ENCODE data around the gene LHX4.

Gene LHX4

GRCh38 chr1:180211860-180212229, 18.2 kb upstream of the LHX4 start:
- Histone ChIP-seq H3K23ac (ENCODE audit: low read length in 2 of 2) (no peak overlapping the region), H3K36me3 (ENCODE audit: control insufficient read depth in 1 of 2, insufficient read depth in 2 of 2, low read depth in 1 of 2, low read length in 2 of 2) (no peaks in the 10 kb centered on the region), H3K27ac (ENCODE audit: low read length, poor library complexity, severe bottlenecking) (no peak overlapping the region), H3K4me3 (ENCODE audit: insufficient read depth in 1 of 2, low read depth in 1 of 2, low read length in 2 of 2) (no peak overlapping the region), H2BK12ac (ENCODE audit: low read length in 2 of 2) (no peak overlapping the region), H4K91ac (ENCODE audit: low read length) (no peak overlapping the region), H2AFZ (ENCODE audit: low read depth, low read length) (no peak overlapping the region), H3K4me1 (ENCODE audit: control insufficient read depth, insufficient read depth, low read depth, low read length) (no peaks in the 10 kb centered on the region), H3K4ac (ENCODE audit: low read depth in 1 of 2, low read length in 2 of 2) (no peak overlapping the region), H3K79me1 (replicated peaks; ENCODE audit: low read length, poor library complexity, severe bottlenecking) (no peaks in the 10 kb centered on the region), H2BK5ac (ENCODE audit: low read depth, low read length, poor library complexity, severe bottlenecking) (no peak overlapping the region), H4K8ac (ENCODE audit: low read length) (no peak overlapping the region), H3K18ac (ENCODE audit: low read depth in 1 of 2, low read length in 2 of 2) (no peak overlapping the region), H3K14ac (ENCODE audit: low read length in 2 of 2) (no peak overlapping the region), H3K27me3 (ENCODE audit: control insufficient read depth in 1 of 2, insufficient read depth in 1 of 2, low read length in 2 of 2) (peaks cover 0 to 3% of the 10 kb centered on the region in 2 experiments), H2AK5ac (ENCODE audit: low read length, severe bottlenecking) (no peak overlapping the region), H2BK15ac (ENCODE audit: low read depth, poor library complexity, severe bottlenecking) (no peak overlapping the region), H3K4me2 (ENCODE audit: low read length, poor library complexity, severe bottlenecking) (no peak overlapping the region), H3K9me3 (ENCODE audit: control insufficient read depth, low read length) (no peaks in the 10 kb centered on the region), H3K9ac (ENCODE audit: low read length) (no peak overlapping the region), H2BK120ac (ENCODE audit: low read depth, low read length) (no peak overlapping the region)
- 95% methylated on average over 7 of the region's 8 CpGs for WGBS
- no peak for DNase-seq

- Histone ChIP-seq H3K27me3 (ENCODE audit: control insufficient read depth in 1 of 2, insufficient read depth in 1 of 2, low read length in 2 of 2) (no peaks in the 10 kb centered on the region), H3K27ac (ENCODE audit: low read length, poor library complexity, severe bottlenecking) (no peak overlapping the region), H3K14ac (ENCODE audit: low read length in 2 of 2) (no peak overlapping the region), H4K8ac (ENCODE audit: low read length) (no peak overlapping the region), H3K9ac (ENCODE audit: low read length) (no peak overlapping the region), H2BK15ac (ENCODE audit: low read depth, poor library complexity, severe bottlenecking) (no peak overlapping the region), H4K91ac (ENCODE audit: low read length) (no peak overlapping the region), H3K4me3 (ENCODE audit: insufficient read depth in 1 of 2, low read depth in 1 of 2, low read length in 2 of 2) (no peak overlapping the region), H3K4ac (ENCODE audit: low read depth in 1 of 2, low read length in 2 of 2) (no peak overlapping the region), H3K36me3 (ENCODE audit: control insufficient read depth in 1 of 2, insufficient read depth in 2 of 2, low read depth in 1 of 2, low read length in 2 of 2) (no peaks in the 10 kb centered on the region), H2BK120ac (ENCODE audit: low read depth, low read length) (no peak overlapping the region), H2AFZ (ENCODE audit: low read depth, low read length) (no peak overlapping the region), H2BK12ac (ENCODE audit: low read length in 2 of 2) (no peak overlapping the region), H3K18ac (ENCODE audit: low read depth in 1 of 2, low read length in 2 of 2) (no peak overlapping the region), H3K9me3 (ENCODE audit: control insufficient read depth, low read length) (no peaks in the 10 kb centered on the region), H3K23ac (ENCODE audit: low read length in 2 of 2) (no peak overlapping the region), H3K4me1 (ENCODE audit: control insufficient read depth, insufficient read depth, low read depth, low read length) (no peaks in the 10 kb centered on the region), H3K79me1 (replicated peaks; ENCODE audit: low read length, poor library complexity, severe bottlenecking) (no peaks in the 10 kb centered on the region), H2AK5ac (ENCODE audit: low read length, severe bottlenecking) (no peak overlapping the region), H2BK5ac (ENCODE audit: low read depth, low read length, poor library complexity, severe bottlenecking) (no peak overlapping the region), H3K4me2 (ENCODE audit: low read length, poor library complexity, severe bottlenecking) (no peak overlapping the region)
- 75% methylated on average over 15 of the region's 15 CpGs for WGBS
- no peak for DNase-seq
These were observed 16.5 kb upstream of the LHX4 start for GRCh38 chr1:180213401-180214170.

- H3K4me3 ChIP-seq (ENCODE audit: insufficient read depth in 1 of 2, low read depth in 1 of 2, low read length in 2 of 2): no peak overlapping the region
- no peak overlapping the region for H3K18ac ChIP-seq (ENCODE audit: low read depth in 1 of 2, low read length in 2 of 2)
- H3K36me3 ChIP-seq (ENCODE audit: control insufficient read depth in 1 of 2, insufficient read depth in 2 of 2, low read depth in 1 of 2, low read length in 2 of 2): no peaks in the 10 kb centered on the region
- DNase-seq: no peak
- no peak overlapping the region for H2AK5ac ChIP-seq (ENCODE audit: low read length, severe bottlenecking)
- no peaks in the 10 kb centered on the region for H3K4me1 ChIP-seq (ENCODE audit: control insufficient read depth, insufficient read depth, low read depth, low read length)
- H3K4me2 ChIP-seq (ENCODE audit: low read length, poor library complexity, severe bottlenecking): no peak overlapping the region
- H3K23ac ChIP-seq (ENCODE audit: low read length in 2 of 2): no peak overlapping the region
- H3K27ac ChIP-seq (ENCODE audit: low read length, poor library complexity, severe bottlenecking): no peak overlapping the region
- no peak overlapping the region for H2BK120ac ChIP-seq (ENCODE audit: low read depth, low read length)
- H2BK12ac ChIP-seq (ENCODE audit: low read length in 2 of 2): no peak overlapping the region
- peaks cover 15 to 19% of the 10 kb centered on the region in 2 experiments for H3K27me3 ChIP-seq (ENCODE audit: control insufficient read depth in 1 of 2, insufficient read depth in 1 of 2, low read length in 2 of 2)
- no peak overlapping the region for H3K14ac ChIP-seq (ENCODE audit: low read length in 2 of 2)
- no peak overlapping the region for H3K9ac ChIP-seq (ENCODE audit: low read length)
- no peak overlapping the region for H4K8ac ChIP-seq (ENCODE audit: low read length)
- H4K91ac ChIP-seq (ENCODE audit: low read length): no peak overlapping the region
- no peak overlapping the region for H2BK15ac ChIP-seq (ENCODE audit: low read depth, poor library complexity, severe bottlenecking)
- H2BK5ac ChIP-seq (ENCODE audit: low read depth, low read length, poor library complexity, severe bottlenecking): no peak overlapping the region
- 93% methylated on average over 22 of the region's 22 CpGs for WGBS
- no peaks in the 10 kb centered on the region for H3K79me1 ChIP-seq (replicated peaks; ENCODE audit: low read length, poor library complexity, severe bottlenecking)
- no peak overlapping the region for H2AFZ ChIP-seq (ENCODE audit: low read depth, low read length)
- no peak overlapping the region for H3K4ac ChIP-seq (ENCODE audit: low read depth in 1 of 2, low read length in 2 of 2)
- no peaks in the 10 kb centered on the region for H3K9me3 ChIP-seq (ENCODE audit: control insufficient read depth, low read length)
These were observed 14.0 kb upstream of the LHX4 start for GRCh38 chr1:180215856-180216625.

- H2BK5ac ChIP-seq (ENCODE audit: low read depth, low read length, poor library complexity, severe bottlenecking): no peak overlapping the region
- peaks cover 21 to 22% of the 10 kb centered on the region in 2 experiments for H3K27me3 ChIP-seq (ENCODE audit: control insufficient read depth in 1 of 2, insufficient read depth in 1 of 2, low read length in 2 of 2)
- WGBS: 92% methylated on average over 7 of the region's 7 CpGs
- no peaks in the 10 kb centered on the region for H3K79me1 ChIP-seq (replicated peaks; ENCODE audit: low read length, poor library complexity, severe bottlenecking)
- no peak overlapping the region for H3K4ac ChIP-seq (ENCODE audit: low read depth in 1 of 2, low read length in 2 of 2)
- no peak overlapping the region for H2BK15ac ChIP-seq (ENCODE audit: low read depth, poor library complexity, severe bottlenecking)
- H2BK12ac ChIP-seq (ENCODE audit: low read length in 2 of 2): no peak overlapping the region
- H4K91ac ChIP-seq (ENCODE audit: low read length): no peak overlapping the region
- no peak overlapping the region for H2AFZ ChIP-seq (ENCODE audit: low read depth, low read length)
- no peak overlapping the region for H3K14ac ChIP-seq (ENCODE audit: low read length in 2 of 2)
- no peak for DNase-seq
- H3K9me3 ChIP-seq (ENCODE audit: control insufficient read depth, low read length): no peaks in the 10 kb centered on the region
- H2BK120ac ChIP-seq (ENCODE audit: low read depth, low read length): no peak overlapping the region
- H3K9ac ChIP-seq (ENCODE audit: low read length): no peak overlapping the region
- no peak overlapping the region for H4K8ac ChIP-seq (ENCODE audit: low read length)
- no peak overlapping the region for H3K4me3 ChIP-seq (ENCODE audit: insufficient read depth in 1 of 2, low read depth in 1 of 2, low read length in 2 of 2)
- H3K27ac ChIP-seq (ENCODE audit: low read length, poor library complexity, severe bottlenecking): no peak overlapping the region
- H2AK5ac ChIP-seq (ENCODE audit: low read length, severe bottlenecking): no peak overlapping the region
- no peak overlapping the region for H3K18ac ChIP-seq (ENCODE audit: low read depth in 1 of 2, low read length in 2 of 2)
- peaks cover 2% of the 10 kb centered on the region for H3K4me1 ChIP-seq (ENCODE audit: control insufficient read depth, insufficient read depth, low read depth, low read length)
- no peaks in the 10 kb centered on the region for H3K36me3 ChIP-seq (ENCODE audit: control insufficient read depth in 1 of 2, insufficient read depth in 2 of 2, low read depth in 1 of 2, low read length in 2 of 2)
- H3K23ac ChIP-seq (ENCODE audit: low read length in 2 of 2): no peak overlapping the region
- H3K4me2 ChIP-seq (ENCODE audit: low read length, poor library complexity, severe bottlenecking): no peak overlapping the region
These were observed 13.1 kb upstream of the LHX4 start for GRCh38 chr1:180217006-180217405.
